Measurements from ENCODE around the gene SIL1.

- TF ChIP-seq CTCF (IDR thresholded peaks at IDR 0.05 in 8 of 11, conservative IDR thresholded peaks at IDR 0.05 in 3 of 11), result no peak
- no peak for TF ChIP-seq POLR2A (IDR thresholded peaks at IDR 0.05)
- no peak for TF ChIP-seq POLR2AphosphoS5 (IDR thresholded peaks at IDR 0.05)
These were observed 59.4 kb downstream of the SIL1 start for GRCh38 chr5:139138809-139139208.

Data from spleen (tissue), 7 donors.